HL-60 (cell line): ENCODE results near the gene BACE1-AS.
"Not testable (repeated sequence)": the region's sequence is repeated elsewhere in the genome, so short reads cannot be mapped to it uniquely, and the experiment has no call there.

Source experiments
- DNase-seq, 2 experiments: peaks; one replicate each; pipeline ENCODE4 v3.0.0-alpha.2; 2010 to 2020; ENCODE audit warnings: low read depth in 1 of 2, low spot score in 1 of 2
- H3K27ac ChIP-seq: fragments of 250-450 bp; sonication (Bioruptor Pico); replicated peaks from 2 replicates; pipeline ENCODE4 v1.5.1; 2020; ENCODE audit warnings: mild to moderate bottlenecking, moderate library complexity
- H3K27me3 ChIP-seq: fragments of 250-450 bp; sonication (Bioruptor Pico); 2 replicates; pipeline ENCODE4 v1.5.1; 2021; ENCODE audit warnings: mild to moderate bottlenecking, moderate library complexity; ENCODE audit not compliant: insufficient read depth, poor library complexity, severe bottlenecking
- H3K4me3 ChIP-seq: replicated peaks from 2 replicates; pipeline ENCODE4 v1.5.1; 2011; ENCODE audit warnings: mild to moderate bottlenecking, control low read depth, low read length; ENCODE audit not compliant: insufficient read depth
- CTCF ChIP-seq: IDR thresholded peaks from one replicate; pipeline ENCODE4 v1.5.1; 2011; ENCODE audit warnings: low read length, control low read depth, inconsistent platforms; ENCODE audit not compliant: insufficient read depth
- GABPA ChIP-seq: IDR thresholded peaks from 2 replicates; pipeline ENCODE4 v1.6.1; 2012; ENCODE audit warnings: low read depth
- POLR2AphosphoS5 ChIP-seq: IDR thresholded peaks from 2 replicates; pipeline ENCODE4 v1.6.1; 2012; ENCODE audit warnings: low read depth
- REST ChIP-seq: IDR thresholded peaks from 2 replicates; pipeline ENCODE4 v1.6.1; 2012; ENCODE audit warnings: low read depth; ENCODE audit not compliant: insufficient replicate concordance
- SPI1 ChIP-seq: IDR thresholded peaks from 2 replicates; pipeline ENCODE4 v1.6.1; 2012; ENCODE audit warnings: low read depth, mild to moderate bottlenecking, borderline replicate concordance

The BACE1-AS gene

GRCh38 chr11:117271208-117271607 lies 19.9 kb upstream of the BACE1-AS start:
- H3K4me3 ChIP-seq: no peak overlapping the region
- TF ChIP-seq POLR2AphosphoS5: no peak
- TF ChIP-seq CTCF: no peak
- no peak for TF ChIP-seq REST
- TF ChIP-seq SPI1: no peak
- TF ChIP-seq GABPA: no peak
- no peaks in the 10 kb centered on the region for H3K27me3 ChIP-seq
- no peak for DNase-seq
- peak overlapping the region; percentile 45 for H3K27ac ChIP-seq

GRCh38 chr11:117272175-117272574 lies 19.0 kb upstream of the BACE1-AS start:
- DNase-seq: peak; percentile 16 to 76
- not testable (repeated sequence) for H3K4me3 ChIP-seq

GRCh38 chr11:117273550-117274289 lies 17.4 kb upstream of the BACE1-AS start:
- no peak for TF ChIP-seq GABPA
- TF ChIP-seq POLR2AphosphoS5: no peak
- TF ChIP-seq REST: no peak
- TF ChIP-seq CTCF: no peak
- TF ChIP-seq SPI1: no peak
- no peak overlapping the region for H3K4me3 ChIP-seq
- no peaks in the 10 kb centered on the region for H3K27me3 ChIP-seq
- peak in 1 of 2 experiments; percentile 8 for DNase-seq
- H3K27ac ChIP-seq: no peak overlapping the region

More at GRCh38 chr11:117272175-117272574, 19.0 kb upstream of the BACE1-AS start:
- TF ChIP-seq SPI1 (peak; percentile 52; the same call in 1 of the 2 replicates), POLR2AphosphoS5 (peak; percentile 73)
- H3K27ac ChIP-seq: peak overlapping the region; percentile 45
- not testable (repeated sequence) for H3K27me3 ChIP-seq

GRCh38 chr11:117278347-117278746 lies 12.8 kb upstream of the BACE1-AS start:
- DNase-seq: no peak
- Histone ChIP-seq H3K4me3 (no peak overlapping the region), H3K27ac (no peak overlapping the region), H3K27me3 (no peaks in the 10 kb centered on the region)
- no peak for TF ChIP-seq GABPA
- TF ChIP-seq POLR2AphosphoS5: no peak
- TF ChIP-seq REST: no peak
- no peak for TF ChIP-seq SPI1
- TF ChIP-seq CTCF: no peak
